ENCODE measurements around the gene CBX7. TPM values are rescaled to one million over a fixed set of nuclear protein-coding genes. Genes with fewer than 3 reads are reported as not detected.

The CBX7 gene
- total and polyA plus RNA-seq, 4 donors = 2.2 to 21.8 (median 14.9) TPM

- DNase-seq (ENCODE audit: low spot score) = no peak
- no peaks in the 10 kb centered on the region for H3K27me3 ChIP-seq (ENCODE audit: control insufficient read depth in 4 of 4, insufficient read depth in 4 of 4, low read length in 3 of 4)
- H3K9ac ChIP-seq (ENCODE audit: low read depth in 1 of 2, low read length in 2 of 2) = no peak overlapping the region
- no peak for TF ChIP-seq TAF1 (conservative IDR thresholded peaks at IDR 0.05)
- no peak for TF ChIP-seq HNF4G (IDR thresholded peaks at IDR 0.05)
- no peak for TF ChIP-seq ATF3 (IDR thresholded peaks at IDR 0.05)
- TF ChIP-seq GABPA (IDR thresholded peaks at IDR 0.05 in 1 of 2, conservative IDR thresholded peaks at IDR 0.05 in 1 of 2) = no peak
- no peak for TF ChIP-seq RAD21 (IDR thresholded peaks at IDR 0.05)
- TF ChIP-seq HNF4A (conservative IDR thresholded peaks at IDR 0.05) = no peak
- no peak for TF ChIP-seq REST (IDR thresholded peaks at IDR 0.05)
- TF ChIP-seq CTCF (IDR thresholded peaks at IDR 0.05; ENCODE audit: low read depth, low read length, missing input control) = no peak
- TF ChIP-seq ZBTB33 (IDR thresholded peaks at IDR 0.05) = no peak
- no peak for TF ChIP-seq FOXA2 (IDR thresholded peaks at IDR 0.05)
- H3K27ac ChIP-seq (ENCODE audit: low read depth in 1 of 2, low read length in 2 of 2) = no peak overlapping the region
- whole genome bisulfite sequencing = 87% methylated on average over 14 of the region's 14 CpGs
- H3K4me3 ChIP-seq (ENCODE audit: low read depth in 1 of 3, low read length in 3 of 3) = no peak overlapping the region
- H3K36me3 ChIP-seq (ENCODE audit: control insufficient read depth in 4 of 4, insufficient read depth in 3 of 4, low read depth in 1 of 4, low read length in 3 of 4) = peaks cover 0 to 3% (median 0%) of the 10 kb centered on the region in 4 donors
- no peaks in the 10 kb centered on the region for H3K4me1 ChIP-seq (ENCODE audit: control insufficient read depth in 4 of 4, insufficient read depth in 4 of 4, low read length in 3 of 4)
- no peaks in the 10 kb centered on the region for H3K9me3 ChIP-seq (ENCODE audit: control insufficient read depth in 4 of 4, low read length in 3 of 4)
These were observed 14.0 kb downstream of the CBX7 start for GRCh38 chr22:39138357-39138997.

GRCh38 chr22:39136317-39136716, 16.2 kb downstream of the CBX7 start:
- Histone ChIP-seq H3K36me3 (ENCODE audit: control insufficient read depth in 4 of 4, insufficient read depth in 3 of 4, low read depth in 1 of 4, low read length in 3 of 4) (peaks cover 0 to 3% (median 1%) of the 10 kb centered on the region in 4 donors), H3K4me1 (ENCODE audit: control insufficient read depth in 4 of 4, insufficient read depth in 4 of 4, low read length in 3 of 4) (peaks cover 0 to 3% (median 0%) of the 10 kb centered on the region in 4 donors), H3K4me3 (ENCODE audit: low read depth in 1 of 3, low read length in 3 of 3) (no peak overlapping the region), H3K9ac (ENCODE audit: low read depth in 1 of 2, low read length in 2 of 2) (no peak overlapping the region), H3K27ac (ENCODE audit: low read depth in 1 of 2, low read length in 2 of 2) (no peak overlapping the region), H3K9me3 (ENCODE audit: control insufficient read depth in 4 of 4, low read length in 3 of 4) (no peaks in the 10 kb centered on the region), H3K27me3 (ENCODE audit: control insufficient read depth in 4 of 4, insufficient read depth in 4 of 4, low read length in 3 of 4) (no peaks in the 10 kb centered on the region)
- TF ChIP-seq JUND (IDR thresholded peaks at IDR 0.05) (no peak), EGR1 (IDR thresholded peaks at IDR 0.05; ENCODE audit: low read depth in 2 of 2) (no peak), GABPA (IDR thresholded peaks at IDR 0.05 in 1 of 2, conservative IDR thresholded peaks at IDR 0.05 in 1 of 2) (no peak), CTCF (IDR thresholded peaks at IDR 0.05; ENCODE audit: low read depth, low read length, missing input control) (no peak), TAF1 (conservative IDR thresholded peaks at IDR 0.05) (no peak), ATF3 (IDR thresholded peaks at IDR 0.05) (no peak), HNF4G (IDR thresholded peaks at IDR 0.05) (no peak), SP1 (IDR thresholded peaks at IDR 0.05) (no peak), REST (IDR thresholded peaks at IDR 0.05) (no peak), RAD21 (IDR thresholded peaks at IDR 0.05) (no peak)
- 94% methylated on average over 8 of the region's 8 CpGs for WGBS
- no peak for DNase-seq (ENCODE audit: low spot score)
